GM21367 (cell line): ENCODE results near the gene OTOG.

Source experiments
- ATAC-seq: cut with Tn5 transposase; IDR thresholded peaks from one replicate; pipeline ENCODE4 v1.9.1; 2021; ENCODE audit not compliant: unreplicated experiment

OTOG gene, protein sequence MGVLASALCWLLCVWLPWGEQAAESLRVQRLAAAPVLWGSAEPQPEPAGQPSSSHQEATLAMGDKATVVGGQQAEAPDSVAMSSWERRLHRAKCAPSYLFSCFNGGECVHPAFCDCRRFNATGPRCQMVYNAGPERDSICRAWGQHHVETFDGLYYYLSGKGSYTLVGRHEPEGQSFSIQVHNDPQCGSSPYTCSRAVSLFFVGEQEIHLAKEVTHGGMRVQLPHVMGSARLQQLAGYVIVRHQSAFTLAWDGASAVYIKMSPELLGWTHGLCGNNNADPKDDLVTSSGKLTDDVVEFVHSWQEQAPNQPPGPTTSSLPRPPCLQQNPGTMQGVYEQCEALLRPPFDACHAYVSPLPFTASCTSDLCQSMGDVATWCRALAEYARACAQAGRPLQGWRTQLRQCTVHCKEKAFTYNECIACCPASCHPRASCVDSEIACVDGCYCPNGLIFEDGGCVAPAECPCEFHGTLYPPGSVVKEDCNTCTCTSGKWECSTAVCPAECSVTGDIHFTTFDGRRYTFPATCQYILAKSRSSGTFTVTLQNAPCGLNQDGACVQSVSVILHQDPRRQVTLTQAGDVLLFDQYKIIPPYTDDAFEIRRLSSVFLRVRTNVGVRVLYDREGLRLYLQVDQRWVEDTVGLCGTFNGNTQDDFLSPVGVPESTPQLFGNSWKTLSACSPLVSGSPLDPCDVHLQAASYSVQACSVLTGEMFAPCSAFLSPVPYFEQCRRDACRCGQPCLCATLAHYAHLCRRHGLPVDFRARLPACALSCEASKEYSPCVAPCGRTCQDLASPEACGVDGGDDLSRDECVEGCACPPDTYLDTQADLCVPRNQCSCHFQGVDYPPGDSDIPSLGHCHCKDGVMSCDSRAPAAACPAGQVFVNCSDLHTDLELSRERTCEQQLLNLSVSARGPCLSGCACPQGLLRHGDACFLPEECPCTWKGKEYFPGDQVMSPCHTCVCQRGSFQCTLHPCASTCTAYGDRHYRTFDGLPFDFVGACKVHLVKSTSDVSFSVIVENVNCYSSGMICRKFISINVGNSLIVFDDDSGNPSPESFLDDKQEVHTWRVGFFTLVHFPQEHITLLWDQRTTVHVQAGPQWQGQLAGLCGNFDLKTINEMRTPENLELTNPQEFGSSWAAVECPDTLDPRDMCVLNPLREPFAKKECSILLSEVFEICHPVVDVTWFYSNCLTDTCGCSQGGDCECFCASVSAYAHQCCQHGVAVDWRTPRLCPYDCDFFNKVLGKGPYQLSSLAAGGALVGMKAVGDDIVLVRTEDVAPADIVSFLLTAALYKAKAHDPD (N-terminal part only)

DNA sequence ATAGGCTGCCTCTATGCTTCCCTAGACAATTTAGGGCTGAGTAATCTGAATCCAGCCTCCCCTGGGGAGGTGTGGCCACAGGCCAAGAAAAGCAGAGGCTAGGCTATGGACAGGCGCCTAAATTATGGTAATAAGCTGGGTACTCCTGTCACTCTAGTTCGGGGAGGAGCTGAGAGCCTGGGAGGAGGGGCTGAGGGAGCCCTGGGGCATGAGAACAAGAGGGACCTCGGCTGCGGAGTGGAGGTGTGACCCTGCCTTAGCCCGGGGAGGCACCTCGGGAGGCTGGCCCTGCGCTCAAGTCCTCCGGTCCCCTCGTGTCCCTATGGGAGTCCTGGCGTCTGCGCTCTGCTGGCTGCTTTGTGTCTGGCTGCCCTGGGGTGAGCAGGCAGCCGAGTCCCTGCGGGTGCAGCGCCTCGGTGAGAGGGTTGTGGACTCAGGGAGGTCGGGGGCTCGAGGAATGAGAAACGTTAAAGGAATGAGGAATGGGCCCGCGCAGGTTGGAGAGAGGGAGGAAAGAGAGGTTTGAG, at the start of gene OTOG:
TSS of gene OTOG (plus strand) at position 209 of the 527 bp plus-strand sequence. CDS start at position 323, 114 bp downstream.
- ATAC-seq = no peak

DNA sequence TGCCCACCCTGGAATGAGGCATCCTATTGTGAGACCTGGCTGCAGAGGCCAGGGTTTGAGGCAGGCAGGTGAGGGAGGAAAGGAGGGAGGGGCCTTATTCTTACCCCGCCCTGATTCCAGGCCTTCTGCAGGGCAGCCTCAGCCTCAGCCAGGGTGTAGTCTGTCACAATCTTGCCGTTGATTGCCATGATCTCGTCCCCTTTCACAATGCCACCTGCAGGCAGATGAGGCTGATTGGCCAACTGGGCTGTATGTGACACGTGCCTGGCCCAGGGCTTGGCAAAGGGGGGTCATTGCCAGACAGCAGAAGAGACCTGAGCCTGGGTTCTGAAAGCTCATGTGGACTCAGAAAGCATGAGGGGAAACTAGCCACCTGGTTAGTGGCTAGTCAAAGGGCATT, 49.0 kb upstream of the OTOG start:
- no peak for ATAC-seq

DNA sequence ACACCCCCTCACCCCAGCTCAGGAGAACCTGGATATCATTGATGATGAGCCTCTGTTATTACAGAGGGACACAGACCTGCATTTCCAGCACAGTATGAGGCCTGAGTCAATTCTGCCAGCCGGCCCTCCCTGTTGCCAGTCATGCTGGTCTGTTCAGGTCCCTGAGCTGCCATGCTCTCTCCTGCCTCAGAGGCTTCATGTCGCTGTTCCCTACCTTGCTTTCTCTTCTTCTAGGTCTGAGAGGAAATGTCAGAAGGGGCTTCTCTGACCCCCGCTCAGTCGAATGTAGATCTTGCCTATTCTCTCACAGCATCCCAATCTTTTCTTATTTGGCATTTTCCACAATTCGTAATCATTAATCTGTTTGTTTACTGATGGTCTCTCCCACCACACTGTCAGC, 48.6 kb upstream of the OTOG start:
- ATAC-seq = no peak

DNA sequence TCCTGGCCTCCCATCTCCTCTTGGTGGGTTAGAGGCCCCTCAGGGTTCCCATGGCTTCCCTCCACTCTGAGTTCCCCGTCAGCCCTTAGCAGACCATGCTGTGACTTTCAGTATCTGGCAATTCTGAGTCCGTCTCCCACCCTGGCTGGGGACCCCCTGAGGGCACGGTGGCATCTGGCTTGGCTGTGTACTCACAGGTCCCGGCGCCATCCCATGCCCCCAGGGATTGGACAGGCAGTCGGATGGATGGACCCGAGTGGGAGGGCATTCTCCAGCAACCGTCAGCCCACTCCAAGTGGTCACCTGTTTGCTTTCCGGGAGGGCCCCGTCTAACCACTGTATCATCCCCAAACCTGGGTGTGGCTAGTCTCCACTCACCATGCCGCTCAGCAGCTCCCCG, 46.4 kb upstream of the OTOG start:
- no peak for ATAC-seq

DNA sequence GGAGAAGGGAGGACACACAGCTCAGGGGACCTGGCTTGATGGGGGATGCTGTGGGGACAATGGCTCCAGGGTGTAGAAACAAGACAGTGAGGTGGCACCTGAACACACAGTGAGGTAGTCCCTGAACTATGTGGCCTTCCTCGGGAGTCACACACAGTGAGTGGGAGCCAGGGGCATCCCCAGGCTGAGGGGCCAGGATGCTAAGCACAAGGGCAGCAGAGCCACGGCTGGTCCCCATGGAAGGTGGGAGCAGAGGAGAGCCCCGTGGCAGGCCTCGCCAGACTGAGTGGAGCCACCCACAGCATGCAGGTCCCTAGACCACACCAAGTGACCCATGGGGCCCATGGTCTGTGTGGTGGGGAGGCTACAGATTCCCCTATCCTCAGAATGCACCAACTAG, 44.4 kb upstream of the OTOG start:
- ATAC-seq = no peak

DNA sequence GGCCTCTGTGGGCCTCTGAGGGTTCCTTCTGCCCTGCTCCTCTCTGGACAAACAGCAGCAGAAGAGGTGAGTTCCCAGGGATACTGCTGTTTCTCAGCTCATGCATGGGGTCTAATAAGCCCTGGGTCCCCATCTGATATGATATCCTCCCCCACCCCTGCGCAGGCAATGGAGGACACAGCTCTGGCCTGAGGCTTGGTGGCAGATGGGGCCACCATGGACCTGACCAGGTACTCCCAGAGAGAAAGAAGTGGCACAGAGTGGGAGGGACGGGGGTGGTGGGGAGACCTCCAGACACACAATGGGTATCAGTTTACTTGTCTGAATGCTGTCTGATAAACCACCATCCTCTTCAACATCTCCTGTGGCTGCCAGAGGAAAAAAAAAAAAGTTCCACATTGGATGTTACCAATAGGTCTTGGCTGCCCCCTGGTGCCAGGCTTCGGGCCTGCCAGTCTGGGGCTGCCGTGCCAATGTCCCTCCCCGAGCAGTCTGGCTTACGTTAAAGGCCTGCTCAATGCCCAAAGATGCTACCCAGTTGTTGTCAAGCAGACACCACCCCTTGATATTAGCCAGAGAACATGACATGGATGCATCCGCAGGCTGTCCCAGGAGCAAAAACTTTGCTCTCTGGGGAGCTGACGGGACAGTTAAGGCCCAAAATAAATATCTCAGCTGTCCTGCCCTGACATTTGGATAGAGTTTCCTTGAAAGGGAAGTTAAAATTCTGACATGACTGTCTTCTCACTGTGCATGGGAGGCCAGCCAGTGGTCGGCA, 42.5 kb upstream of the OTOG start:
- peak; percentile 58 for ATAC-seq

DNA sequence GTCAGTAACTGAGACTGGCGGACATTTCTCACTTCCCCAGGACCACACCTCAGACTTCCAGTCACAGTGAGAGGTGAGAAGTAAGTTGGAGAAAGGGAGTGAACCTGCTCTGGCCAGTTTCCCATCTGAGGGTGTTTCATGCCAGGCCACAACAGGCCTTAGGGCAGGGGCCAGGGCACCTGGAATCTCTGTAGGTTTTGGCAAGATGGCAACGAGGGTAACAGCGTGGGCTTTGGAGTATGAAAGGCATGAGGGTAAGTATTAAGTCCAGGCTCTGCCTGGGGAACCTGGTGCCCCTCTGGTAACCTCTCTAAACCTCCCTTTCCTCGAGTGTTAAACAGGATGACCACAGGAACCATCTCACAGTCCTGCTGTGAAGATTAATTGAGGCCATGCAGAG, 41.9 kb upstream of the OTOG start:
- ATAC-seq = no peak

DNA sequence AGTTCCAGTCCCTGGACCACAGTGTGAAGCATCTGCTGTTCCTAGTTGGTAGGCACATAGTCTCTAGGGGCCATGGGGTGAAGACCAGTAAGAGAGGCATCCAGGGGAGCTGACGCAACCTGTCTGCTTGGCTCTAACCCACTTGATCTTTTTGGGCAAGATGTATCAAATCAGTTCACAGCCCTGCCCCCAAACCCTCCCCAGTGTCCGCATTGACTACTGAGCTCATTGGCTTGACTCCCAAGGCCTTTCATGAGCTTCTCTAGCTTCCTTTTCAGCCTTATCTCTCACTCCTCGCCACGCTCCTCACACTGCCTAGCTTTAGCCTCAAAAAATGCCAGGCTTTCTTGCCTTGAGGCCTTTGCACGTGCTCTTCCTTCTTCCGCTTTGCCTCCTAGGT, 40.7 kb upstream of the OTOG start:
- no peak for ATAC-seq

DNA sequence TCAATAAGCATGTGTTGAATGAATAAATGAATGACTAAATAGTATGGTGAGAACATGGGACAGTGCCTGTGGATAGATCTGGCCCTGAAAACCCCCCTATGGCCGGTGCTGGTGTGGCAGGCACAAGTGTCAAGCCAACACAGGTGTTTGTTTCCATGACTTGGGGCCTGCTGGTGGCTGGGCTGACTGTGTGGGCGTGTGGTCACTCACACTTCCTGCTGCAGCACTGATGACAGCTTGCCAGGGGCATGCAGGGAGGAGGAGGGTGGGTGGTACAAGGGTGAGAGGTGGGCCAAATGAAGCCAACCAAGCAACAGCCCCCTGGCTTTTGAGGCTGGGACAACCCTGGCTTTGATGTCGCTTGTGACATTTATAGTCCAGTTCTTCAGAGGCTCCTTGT, 40.1 kb upstream of the OTOG start:
- no peak for ATAC-seq

DNA sequence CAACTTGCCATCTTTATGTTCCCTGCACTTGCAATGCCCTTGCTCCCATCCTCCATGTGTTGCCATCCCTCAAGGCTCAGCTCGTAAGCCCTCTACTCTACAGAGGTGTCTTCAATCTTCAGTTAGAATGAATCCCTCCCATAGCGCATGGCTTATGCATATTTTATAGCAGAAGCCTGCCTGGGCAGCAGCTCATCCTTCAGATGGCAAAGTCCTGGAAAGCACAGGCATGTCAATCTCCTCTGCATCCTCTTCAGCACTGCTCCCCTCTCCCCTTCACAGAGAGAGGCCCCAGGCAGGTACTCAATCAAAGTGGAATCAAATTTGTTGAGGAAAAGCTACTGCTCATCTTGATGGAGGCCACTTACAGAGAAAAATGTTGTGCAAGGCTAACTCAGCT, 39.3 kb upstream of the OTOG start:
- no peak for ATAC-seq

DNA sequence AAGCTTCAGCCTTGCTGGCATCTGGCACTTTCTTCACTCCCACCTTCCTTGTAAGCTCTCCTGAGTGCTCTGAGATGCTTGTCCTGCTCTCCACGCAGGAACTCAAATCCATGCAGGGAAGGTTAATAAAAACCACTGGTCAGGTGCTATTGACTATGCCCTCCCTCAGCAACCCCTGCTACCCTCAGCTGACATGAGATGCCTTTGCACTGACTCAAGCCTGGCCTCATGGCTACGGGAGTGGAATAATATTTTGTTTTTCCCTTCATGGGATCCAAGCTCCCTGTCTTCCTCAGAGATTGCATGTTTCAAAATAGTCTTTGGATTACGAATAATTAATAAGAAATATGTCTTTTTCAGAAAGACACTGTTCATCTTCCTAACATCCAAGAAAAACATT, 38.8 kb upstream of the OTOG start:
- ATAC-seq = no peak

DNA sequence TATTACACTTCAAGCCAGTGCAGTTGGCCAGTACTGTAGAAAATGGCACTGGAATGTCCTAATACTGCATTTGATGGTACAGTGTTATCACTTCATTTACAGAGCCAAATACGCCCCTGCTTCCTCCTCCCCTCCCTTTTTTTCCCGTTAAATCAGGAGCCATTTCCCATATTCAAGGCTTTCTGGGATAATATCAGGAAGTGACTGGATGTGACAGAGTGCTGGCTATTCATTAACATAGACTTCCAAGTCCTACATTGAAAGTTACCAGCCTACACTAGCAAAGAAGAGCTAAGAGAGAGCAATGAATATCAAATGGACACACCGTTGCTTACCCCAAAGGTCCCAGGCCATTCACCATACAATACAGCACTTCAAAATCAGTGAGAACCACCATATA, 38.3 kb upstream of the OTOG start:
- no peak for ATAC-seq

DNA sequence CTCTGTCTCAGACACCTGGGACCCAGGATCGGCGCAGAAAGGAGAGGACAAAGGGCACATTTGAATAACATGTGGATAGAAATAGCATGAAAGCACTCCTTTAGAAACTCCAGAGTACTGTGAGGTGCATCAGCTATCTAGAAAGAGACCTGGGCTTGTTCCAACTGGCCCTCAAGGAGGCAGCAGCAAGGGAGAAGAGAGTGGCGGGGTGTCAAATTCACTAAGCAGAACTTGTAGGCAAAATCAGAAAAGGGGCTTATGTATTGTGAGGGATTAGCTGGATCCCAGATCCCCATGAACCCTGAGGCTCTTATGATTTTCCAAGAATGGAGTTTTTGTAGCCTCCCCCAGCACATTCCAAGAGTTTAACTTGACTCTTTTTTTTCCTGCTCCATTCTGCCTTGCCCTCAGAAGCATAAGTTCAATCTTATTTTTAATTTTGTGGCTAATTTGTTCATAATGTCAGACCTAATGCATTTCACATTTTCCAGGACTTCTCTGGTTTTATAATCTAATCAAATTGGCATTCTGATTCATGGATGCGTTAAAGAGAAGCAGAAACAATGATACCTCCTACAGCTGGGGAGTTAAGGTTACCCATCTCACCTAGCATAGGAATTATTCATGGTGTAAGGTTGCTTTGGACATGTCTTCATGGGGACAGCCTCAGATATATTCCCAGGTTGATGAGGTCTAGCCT, 36.4 kb upstream of the OTOG start:
- no peak for ATAC-seq

DNA sequence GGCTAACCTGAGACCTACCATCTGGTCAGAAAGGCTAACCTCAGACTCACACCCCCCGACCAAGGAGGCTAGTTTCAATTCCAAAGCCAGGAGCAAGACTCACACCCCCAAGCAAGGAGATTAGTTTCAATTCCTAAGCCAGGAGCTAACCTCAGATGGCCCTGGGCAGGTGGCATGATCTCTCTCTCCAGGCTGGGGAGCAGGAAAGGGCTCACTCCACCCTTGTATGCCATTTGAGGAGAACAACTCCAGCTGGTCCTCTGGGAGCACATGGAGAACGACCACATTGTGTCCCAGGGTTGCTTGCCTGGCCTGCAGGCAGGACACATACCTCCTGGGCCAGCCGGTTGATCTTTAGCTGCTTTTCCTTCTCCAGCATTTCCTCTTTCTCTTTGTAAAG, 35.5 kb upstream of the OTOG start:
- ATAC-seq = no peak

DNA sequence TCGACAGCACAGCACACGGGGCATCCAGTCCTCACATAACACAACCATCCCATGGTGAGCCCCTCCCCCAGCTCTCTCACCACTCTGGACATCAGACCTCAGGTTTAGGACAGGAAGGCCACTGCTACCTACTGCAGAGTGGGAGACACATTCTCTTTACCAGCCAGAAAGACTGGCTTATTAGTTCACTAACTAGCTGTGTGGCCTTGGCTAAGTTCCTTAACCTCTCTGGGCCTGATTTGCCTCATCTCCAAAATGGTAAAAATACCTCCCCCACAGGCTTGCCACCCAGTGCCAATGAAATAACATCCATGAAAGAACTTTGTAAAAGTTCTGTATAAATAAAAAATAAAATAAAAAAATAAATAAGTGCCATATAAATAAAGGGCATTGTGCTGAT, 35.0 kb upstream of the OTOG start:
- ATAC-seq = no peak

DNA sequence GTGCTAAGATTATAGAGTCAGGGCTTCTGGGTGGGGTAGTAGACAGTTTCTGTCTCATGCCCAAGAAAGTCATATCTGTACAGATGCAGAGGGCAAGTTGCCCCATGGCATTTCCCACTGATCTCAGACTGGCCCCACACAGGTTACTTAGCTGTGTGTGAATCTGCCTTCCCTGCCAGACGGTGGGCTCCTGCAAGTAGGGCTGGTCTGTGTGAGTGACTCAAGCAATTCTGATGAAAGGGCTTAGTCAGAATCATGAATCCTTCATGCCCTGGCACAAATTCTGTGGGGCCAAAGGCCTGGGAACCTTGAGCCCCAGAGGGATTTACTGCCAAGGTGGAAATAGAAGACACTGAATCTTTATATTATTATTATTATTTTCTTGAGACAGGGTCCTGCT, 33.2 kb upstream of the OTOG start:
- ATAC-seq = no peak

DNA sequence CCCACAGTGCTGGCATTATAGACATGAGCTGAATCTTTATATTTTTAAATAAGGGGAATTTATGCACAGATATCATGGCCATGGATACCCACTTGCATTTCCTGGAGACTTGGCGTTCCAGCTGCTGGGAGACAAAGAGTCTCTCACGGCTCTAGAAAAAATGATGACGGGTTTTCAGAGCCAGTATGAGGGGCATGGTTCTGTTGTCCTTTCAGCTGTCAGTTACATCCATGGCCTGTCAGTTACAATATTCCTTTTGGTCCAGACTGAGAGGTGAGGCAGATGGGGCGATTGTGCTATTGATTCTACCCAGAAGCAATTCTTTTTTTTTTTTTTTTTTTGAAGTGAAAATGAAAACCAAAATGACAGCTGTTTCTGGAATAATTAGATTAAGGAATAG, 32.6 kb upstream of the OTOG start:
- ATAC-seq = no peak

DNA sequence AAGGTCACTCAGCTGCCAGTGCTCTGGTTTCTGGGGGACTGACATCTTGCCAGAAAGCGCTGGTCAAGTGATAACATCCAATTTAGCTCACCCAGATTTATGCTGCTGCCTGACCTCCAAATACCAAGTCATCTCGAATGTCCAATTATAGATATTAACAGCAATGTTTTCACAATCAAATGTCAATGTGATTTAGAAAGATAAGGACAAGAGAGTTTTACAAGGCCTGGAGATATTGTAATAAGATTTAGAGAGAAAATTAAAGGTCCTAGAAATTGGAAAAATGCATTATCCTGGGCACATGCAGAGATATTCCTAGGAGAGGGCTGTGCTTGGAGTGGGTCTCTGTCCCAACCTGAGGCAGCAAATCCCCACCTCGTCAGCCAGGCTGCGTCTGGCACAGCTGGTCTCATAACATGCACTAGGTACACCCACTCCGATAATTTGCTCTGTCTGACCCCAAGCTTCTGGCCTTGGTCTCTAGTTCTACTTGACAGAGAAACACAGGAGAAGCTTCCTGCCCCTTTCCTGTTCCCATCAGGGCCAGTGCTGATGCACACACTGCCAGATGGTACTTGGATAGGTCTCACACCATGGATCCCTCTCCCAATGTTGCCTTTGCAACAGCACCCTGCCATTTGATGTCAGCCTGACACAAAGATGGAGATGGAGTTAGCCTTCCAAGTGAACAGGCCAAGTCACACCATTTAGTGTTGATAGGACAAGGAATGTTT, 31.4 kb upstream of the OTOG start:
- no peak for ATAC-seq

DNA sequence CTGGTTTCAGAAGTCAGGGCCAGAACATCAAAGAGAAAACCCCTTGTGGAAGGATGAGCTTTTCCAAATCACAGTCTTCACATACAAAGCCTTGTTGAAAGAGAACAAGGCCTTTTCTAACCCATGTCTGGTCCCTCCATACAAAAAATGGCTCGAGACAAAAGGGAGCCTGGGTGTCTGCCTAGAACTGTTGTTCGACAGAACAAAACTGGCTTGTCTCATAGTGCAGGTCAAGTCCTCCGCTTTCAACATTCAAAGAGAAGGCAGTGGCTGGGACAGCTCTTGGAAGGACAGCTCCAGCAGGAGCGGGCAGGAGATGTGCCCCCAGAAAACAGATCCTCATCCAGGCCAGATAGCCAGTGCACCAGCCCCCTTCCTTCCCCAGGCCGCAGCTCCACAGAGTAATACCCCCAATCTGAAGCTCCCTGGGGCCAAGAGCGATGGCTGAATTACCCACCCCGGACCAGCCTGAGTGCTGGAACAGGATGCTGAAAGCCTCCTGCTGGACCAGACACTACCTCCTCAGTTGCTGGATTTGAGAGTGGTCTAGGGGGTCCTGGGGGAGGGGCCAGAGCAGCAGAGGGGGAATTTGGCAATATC, 30.4 kb upstream of the OTOG start:
- no peak for ATAC-seq
